HG03135 (cell line): ENCODE results near the gene FAM187B.
"Not testable (repeated sequence)": the region's sequence is repeated elsewhere in the genome, so short reads cannot be mapped to it uniquely, and the experiment has no call there.

Source experiments
- ATAC-seq: cut with Tn5 transposase; IDR thresholded peaks from one replicate; pipeline ENCODE4 v1.9.1; 2021; ENCODE audit warnings: mild to moderate bottlenecking, moderate library complexity; ENCODE audit not compliant: unreplicated experiment

FAM187B gene

GRCh38 chr19:35262101-35262761, 33.7 kb upstream of the FAM187B start:
- no peak for ATAC-seq

- ATAC-seq: no peak
These were observed 33.0 kb upstream of the FAM187B start for GRCh38 chr19:35261356-35262100.

- ATAC-seq: no peak
These were observed 32.3 kb upstream of the FAM187B start for GRCh38 chr19:35260694-35261304.

GRCh38 chr19:35257113-35257461, 28.5 kb upstream of the FAM187B start:
- ATAC-seq: no peak

GRCh38 chr19:35256566-35256965, 28.0 kb upstream of the FAM187B start:
- no peak for ATAC-seq

GRCh38 chr19:35254341-35255297, 26.1 kb upstream of the FAM187B start:
- ATAC-seq: no peak

- ATAC-seq: no peak
These were observed 25.1 kb upstream of the FAM187B start for GRCh38 chr19:35253316-35254286.

- no peak for ATAC-seq
These were observed 22.9 kb upstream of the FAM187B start for GRCh38 chr19:35251456-35251855.

- no peak for ATAC-seq
These were observed 21.5 kb upstream of the FAM187B start for GRCh38 chr19:35249848-35250711.

- ATAC-seq: no peak
These were observed 20.8 kb upstream of the FAM187B start for GRCh38 chr19:35249146-35249847.

GRCh38 chr19:35248310-35249145, 20.0 kb upstream of the FAM187B start, which contains the start of gene LSR:
Gene LSR (plus strand): TSS chr19:35249002. CDS start chr19:35249023, 21 bp downstream.
- peak; percentile 84 for ATAC-seq

- peak; percentile 34 for ATAC-seq
These were observed 19.2 kb upstream of the FAM187B start for GRCh38 chr19:35247526-35248309.

- no peak for ATAC-seq
These were observed 18.0 kb upstream of the FAM187B start for GRCh38 chr19:35246466-35247092.

- ATAC-seq: no peak
These were observed 12.9 kb upstream of the FAM187B start for GRCh38 chr19:35241417-35241816.

GRCh38 chr19:35240327-35240726, 11.8 kb upstream of the FAM187B start:
- ATAC-seq: no peak

GRCh38 chr19:35239597-35239996, 11.1 kb upstream of the FAM187B start:
- not testable (repeated sequence) for ATAC-seq
